Activated naive CD8-positive, alpha-beta T cell treated with anti-CD3 and anti-CD28 coated beads, Interleukin-2, amount 10 ng/mL, durations not matched to agents 7 days and 5 days (primary cell): ENCODE results near the gene ALG10B. TPM values are rescaled to one million over a fixed set of nuclear protein-coding genes. Genes with fewer than 3 reads are reported as not detected.
"Not testable (repeated sequence)": the region's sequence is repeated elsewhere in the genome, so short reads cannot be mapped to it uniquely, and the experiment has no call there.

Experiments used
- ATAC-seq: fragments of 150-1000 bp; cut with Tn5 transposase; one replicate; pipeline ENCODE4 v1.10.0; 2021; ENCODE audit warnings: low read depth, moderate library complexity
- POLR2A ChIA-PET: fragments of 350-600 bp; sonication (Branson Sonifier 250); formaldehyde crosslinking; loops from one replicate; lab custom pipeline; 2021; ENCODE audit warnings: antibody characterized with exemption; lab: Charles Lee
- DNase-seq: peaks from one replicate; pipeline ENCODE4 v3.0.0; 2021
- H3K27ac Mint-ChIP-seq: one replicate; pipeline ENCODE4 v1.8.0; 2022; ENCODE audit warnings: mild to moderate bottlenecking, mixed read lengths
- H3K27me3 Mint-ChIP-seq: one replicate; pipeline ENCODE4 v1.8.0; 2022; ENCODE audit warnings: mild to moderate bottlenecking, moderate library complexity, mixed read lengths
- H3K36me3 Mint-ChIP-seq: one replicate; pipeline ENCODE4 v1.8.0; 2021; ENCODE audit warnings: mild to moderate bottlenecking, mixed read lengths
- H3K4me1 Mint-ChIP-seq: one replicate; pipeline ENCODE4 v1.8.0; 2021; ENCODE audit warnings: mixed read lengths
- H3K4me3 Mint-ChIP-seq: one replicate; pipeline ENCODE4 v1.8.0; 2022; ENCODE audit warnings: mild to moderate bottlenecking, moderate library complexity, mixed read lengths
- H3K9me3 Mint-ChIP-seq: one replicate; pipeline ENCODE4 v1.8.0; 2021; ENCODE audit warnings: mixed read lengths
- total RNA-seq, 2 experiments: library from RNA; stranded (reverse); gene quantifications; one replicate each; pipeline ENCODE4 v1.2.3, GENCODE V29; 2021

The ALG10B gene
- total RNA-seq, 2 experiments from 2014 or later: 9.6 to 11.3 TPM

DNA sequence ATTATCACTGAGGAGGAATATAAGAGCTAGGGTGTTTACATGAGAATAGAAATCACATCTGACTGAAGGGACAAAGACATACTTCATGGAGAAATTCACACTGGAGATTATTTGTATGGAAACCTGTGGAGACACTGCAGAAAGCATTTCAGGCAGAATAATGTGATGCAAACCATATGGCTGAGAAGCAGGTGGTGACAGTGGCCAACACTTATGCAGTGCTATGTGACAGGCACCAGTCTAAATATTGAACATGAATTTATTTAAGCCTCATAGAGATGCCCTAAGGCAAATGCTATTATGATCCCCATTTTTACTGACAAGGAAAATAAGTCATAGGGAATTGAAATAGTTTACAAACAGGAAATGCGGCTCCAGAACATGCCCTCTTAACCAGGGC, 16.2 kb downstream of the ALG10B start:
- no peak for DNase-seq
- no peaks in the 10 kb centered on the region for H3K9me3 Mint-ChIP-seq
- H3K36me3 Mint-ChIP-seq: no peaks in the 10 kb centered on the region
- POLR2A ChIA-PET: no interaction called here
- no peak for ATAC-seq
- no peaks in the 10 kb centered on the region for H3K4me1 Mint-ChIP-seq
- no peak overlapping the region for H3K4me3 Mint-ChIP-seq
- no peak overlapping the region for H3K27ac Mint-ChIP-seq
- H3K27me3 Mint-ChIP-seq: no peaks in the 10 kb centered on the region

DNA sequence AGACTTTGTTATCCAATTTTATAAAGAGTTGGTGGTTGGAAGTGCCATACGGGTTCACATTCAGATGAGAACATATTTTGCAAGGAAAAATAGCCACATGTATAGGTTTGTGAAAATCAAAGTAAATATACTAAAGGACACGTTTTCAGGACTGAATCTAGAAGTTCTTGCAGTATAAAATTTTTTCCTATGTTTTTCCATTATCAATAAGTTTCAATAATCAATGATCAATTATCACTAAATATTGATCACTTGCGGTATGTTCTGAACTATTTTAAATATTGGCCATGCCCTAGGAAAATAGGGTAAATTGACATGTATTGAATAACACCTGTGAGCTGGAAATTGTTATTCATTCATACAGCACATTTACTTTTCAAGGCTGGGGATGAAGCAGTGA, 25.9 kb downstream of the ALG10B start:
- DNase-seq: no peak
- Mint-ChIP-seq H3K27ac (no peak overlapping the region), H3K4me1 (no peaks in the 10 kb centered on the region), H3K27me3 (no peaks in the 10 kb centered on the region), H3K4me3 (no peak overlapping the region), H3K36me3 (no peaks in the 10 kb centered on the region), H3K9me3 (peaks cover 3% of the 10 kb centered on the region)
- POLR2A ChIA-PET: no interaction called here
- ATAC-seq: no peak

DNA sequence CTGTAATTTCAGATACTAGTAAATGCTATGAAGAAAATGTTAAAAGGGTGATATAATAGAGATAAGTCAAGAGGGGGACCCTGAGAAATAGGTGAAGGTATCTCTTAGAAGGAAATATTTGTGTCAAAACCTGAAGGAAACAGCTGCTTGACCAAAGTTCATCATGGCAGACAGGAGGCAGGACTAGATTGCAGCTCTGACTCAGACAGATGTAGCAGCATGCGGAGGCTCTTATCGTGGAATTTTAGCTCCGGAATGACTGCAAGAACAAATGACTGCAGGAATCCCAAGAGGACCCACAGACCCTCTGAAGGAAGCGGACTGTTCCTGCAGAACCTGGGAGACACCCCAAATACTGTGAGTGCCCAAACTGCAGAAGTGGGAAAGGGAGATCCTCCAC, 26.7 kb downstream of the ALG10B start:
- H3K9me3 Mint-ChIP-seq, POLR2A ChIA-PET, H3K4me1 Mint-ChIP-seq, H3K27me3 Mint-ChIP-seq, DNase-seq, ATAC-seq, H3K27ac Mint-ChIP-seq, H3K4me3 Mint-ChIP-seq, H3K36me3 Mint-ChIP-seq: not testable (repeated sequence)

DNA sequence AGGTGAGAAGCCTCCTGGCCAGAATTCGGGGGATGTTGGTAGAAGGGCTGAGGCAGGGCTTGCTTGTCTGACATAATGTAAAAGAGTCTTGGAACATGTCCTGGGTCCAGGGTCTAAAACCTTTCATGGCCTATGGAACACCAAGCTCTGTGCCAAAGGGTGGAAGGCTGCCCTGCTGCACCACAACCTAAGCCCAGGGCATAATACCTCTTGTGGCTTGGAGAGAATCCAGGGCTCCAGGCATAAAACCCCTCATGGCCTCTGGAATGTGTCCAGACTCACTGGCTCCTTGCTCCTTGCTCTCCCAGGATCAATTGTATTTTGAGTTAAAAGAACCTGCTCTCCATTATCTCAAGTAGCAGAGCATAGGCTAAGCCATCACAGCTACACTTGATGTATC, 27.3 kb downstream of the ALG10B start:
- DNase-seq, H3K27me3 Mint-ChIP-seq, H3K4me1 Mint-ChIP-seq, H3K4me3 Mint-ChIP-seq, POLR2A ChIA-PET, H3K9me3 Mint-ChIP-seq, ATAC-seq, H3K27ac Mint-ChIP-seq, H3K36me3 Mint-ChIP-seq: not testable (repeated sequence)

DNA sequence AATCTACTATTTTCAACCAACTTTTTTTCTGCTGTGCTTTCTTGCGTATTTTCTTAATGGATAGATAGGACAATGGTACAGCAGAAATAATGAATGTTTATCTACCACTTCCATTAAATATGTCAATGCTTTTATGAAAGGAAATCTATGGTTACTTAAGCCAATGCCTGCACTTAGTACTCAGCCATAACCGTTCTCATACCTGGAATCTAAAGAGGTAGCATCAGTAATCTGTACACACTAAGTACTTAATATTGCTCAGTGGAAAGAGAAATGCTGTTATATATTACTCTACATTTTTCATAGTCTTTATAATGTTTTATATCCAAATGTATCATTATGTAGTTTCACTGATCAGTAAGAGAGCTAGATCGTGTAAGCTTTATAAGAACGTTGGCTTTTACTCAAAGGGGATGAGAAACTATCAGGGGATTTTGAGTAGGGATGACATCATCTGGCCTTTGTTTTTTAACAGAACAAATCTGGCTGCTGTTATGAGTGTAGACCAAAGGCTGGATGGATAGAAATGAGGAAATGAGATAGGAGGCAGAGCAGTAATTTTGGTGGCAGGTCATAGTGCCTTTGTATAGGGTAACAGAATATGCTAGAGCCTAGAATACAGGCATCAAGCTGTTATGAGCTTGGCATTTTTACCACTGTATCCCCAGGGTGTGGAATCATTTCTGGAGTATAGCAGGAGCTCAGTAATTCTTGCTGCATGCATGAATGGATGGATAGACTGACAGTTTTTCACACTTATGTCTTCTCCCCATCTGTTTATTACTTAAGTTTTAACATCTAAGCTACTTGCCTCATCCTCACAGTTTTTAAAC, 34.0 kb downstream of the ALG10B start:
- H3K4me3 Mint-ChIP-seq: no peak overlapping the region
- H3K27ac Mint-ChIP-seq: no peak overlapping the region

DNA sequence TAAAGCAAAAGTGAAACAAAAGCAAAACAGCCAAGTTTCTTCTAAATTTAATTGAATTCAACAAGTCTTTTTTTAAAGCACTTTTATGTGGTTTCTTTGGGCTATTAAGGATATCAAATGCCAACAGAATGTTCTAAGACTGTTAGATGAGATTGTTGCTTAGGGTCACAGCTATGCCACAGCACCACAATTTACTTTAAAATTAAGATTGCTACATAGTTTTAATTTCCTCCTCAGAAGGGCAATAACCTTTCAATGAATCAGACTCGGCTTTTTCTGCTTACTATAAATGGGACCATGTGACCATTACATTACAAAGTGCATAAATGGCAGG, 34.6 kb downstream of the ALG10B start:
- H3K36me3 Mint-ChIP-seq, H3K9me3 Mint-ChIP-seq, H3K4me1 Mint-ChIP-seq, DNase-seq, H3K27ac Mint-ChIP-seq, POLR2A ChIA-PET, H3K27me3 Mint-ChIP-seq, ATAC-seq: not testable (repeated sequence)
- peak overlapping the region; percentile 52 for H3K4me3 Mint-ChIP-seq

More for the DNA sequence above, 34.0 kb downstream of the ALG10B start:
- H3K36me3 Mint-ChIP-seq: no peaks in the 10 kb centered on the region
- ATAC-seq: no peak
- POLR2A ChIA-PET: no interaction called here
- no peaks in the 10 kb centered on the region for H3K27me3 Mint-ChIP-seq
- no peaks in the 10 kb centered on the region for H3K9me3 Mint-ChIP-seq
- H3K4me1 Mint-ChIP-seq: peaks cover 6% of the 10 kb centered on the region
- DNase-seq: no peak

DNA sequence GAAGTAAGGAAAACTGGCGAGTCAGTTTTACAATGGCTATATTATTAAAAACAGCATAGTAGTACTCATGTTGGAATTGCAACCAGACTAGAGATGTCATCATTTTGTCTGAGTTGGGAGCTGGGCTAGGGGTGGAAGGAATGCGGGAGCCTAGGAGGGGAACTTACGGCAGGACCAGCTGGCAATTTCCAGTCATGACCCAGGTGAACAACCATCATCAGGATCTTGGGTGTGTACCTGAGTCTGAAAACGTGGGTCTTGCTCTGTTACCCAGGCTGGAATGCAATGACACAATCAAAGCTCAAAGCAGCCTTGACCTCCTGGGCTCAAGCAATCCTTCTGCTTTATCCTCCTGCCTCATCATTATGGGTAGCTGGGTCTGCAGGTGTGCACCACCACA, 50.9 kb downstream of the ALG10B start:
- H3K27ac Mint-ChIP-seq: no peak overlapping the region
- H3K27me3 Mint-ChIP-seq: no peaks in the 10 kb centered on the region
- no peak for ATAC-seq
- no peak overlapping the region for H3K4me3 Mint-ChIP-seq
- POLR2A ChIA-PET: no interaction called here
- no peaks in the 10 kb centered on the region for H3K4me1 Mint-ChIP-seq
- H3K36me3 Mint-ChIP-seq: no peaks in the 10 kb centered on the region
- DNase-seq: no peak
- H3K9me3 Mint-ChIP-seq: no peaks in the 10 kb centered on the region

DNA sequence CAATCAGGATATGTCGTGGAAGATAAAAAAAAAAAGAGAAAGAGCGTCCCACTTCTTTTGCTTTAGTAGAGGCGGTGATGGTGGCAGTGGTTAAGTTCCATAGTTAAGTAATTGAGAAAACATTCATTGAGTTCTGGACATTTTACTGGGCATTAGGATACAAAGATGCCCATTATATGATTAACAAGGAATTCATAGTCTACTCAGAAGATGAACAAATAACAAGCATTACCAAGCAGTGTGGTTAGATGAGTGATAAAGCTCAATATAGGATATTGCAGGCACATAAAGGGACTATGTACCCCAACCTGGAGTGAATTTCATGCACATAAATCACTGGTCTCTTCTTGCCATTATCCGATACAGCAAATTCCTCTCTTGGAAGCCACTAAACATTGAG, 53.7 kb downstream of the ALG10B start:
- Mint-ChIP-seq H3K27ac (no peak overlapping the region), H3K4me1 (no peaks in the 10 kb centered on the region), H3K27me3 (no peaks in the 10 kb centered on the region), H3K36me3 (no peaks in the 10 kb centered on the region), H3K4me3 (no peak overlapping the region), H3K9me3 (no peaks in the 10 kb centered on the region)
- POLR2A ChIA-PET: no interaction called here
- no peak for DNase-seq
- no peak for ATAC-seq

DNA sequence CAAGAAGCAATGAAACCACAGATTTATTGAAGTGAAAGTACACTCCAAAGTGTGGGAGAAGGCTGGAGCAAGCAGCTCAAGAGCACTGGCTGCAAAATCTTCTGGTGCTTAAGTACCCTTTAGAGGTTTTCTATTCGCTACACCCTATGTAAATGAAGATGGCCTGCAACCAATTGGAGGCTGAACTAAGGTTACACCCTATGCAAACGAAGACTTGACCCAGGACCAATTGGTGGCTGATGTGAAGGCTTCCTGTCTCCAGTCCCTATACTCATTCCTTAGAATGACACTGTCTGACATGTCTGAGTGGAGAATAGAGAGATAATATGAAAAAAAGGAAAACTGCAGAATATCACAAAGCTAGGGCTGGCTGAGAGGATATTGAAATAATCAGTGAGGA, 57.2 kb downstream of the ALG10B start:
- Mint-ChIP-seq H3K4me3 (no peak overlapping the region), H3K27ac (no peak overlapping the region), H3K9me3 (peaks cover 3% of the 10 kb centered on the region), H3K4me1 (no peaks in the 10 kb centered on the region), H3K36me3 (no peaks in the 10 kb centered on the region), H3K27me3 (no peaks in the 10 kb centered on the region)
- no peak for ATAC-seq
- POLR2A ChIA-PET: no interaction called here
- no peak for DNase-seq

DNA sequence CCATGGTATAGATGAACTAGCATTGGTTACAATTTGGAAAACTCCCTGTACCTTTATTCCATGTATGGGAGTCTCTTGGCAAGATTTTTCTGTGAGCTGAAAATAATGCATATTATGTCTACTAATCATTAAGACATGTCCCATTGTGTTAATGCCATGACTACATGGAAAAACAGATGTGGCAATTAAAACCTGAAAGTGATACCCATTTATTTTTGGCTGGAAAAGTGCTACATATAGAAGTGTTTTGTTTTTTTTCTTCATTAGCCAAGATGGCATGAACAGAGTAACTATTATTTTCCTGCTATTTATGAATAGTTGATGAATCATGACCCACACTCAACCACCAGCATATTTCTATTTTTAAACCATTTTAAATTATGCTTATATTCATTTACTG, 58.2 kb downstream of the ALG10B start:
- H3K27me3 Mint-ChIP-seq: no peaks in the 10 kb centered on the region
- peaks cover 3% of the 10 kb centered on the region for H3K9me3 Mint-ChIP-seq
- H3K4me3 Mint-ChIP-seq: no peak overlapping the region
- POLR2A ChIA-PET: no interaction called here
- ATAC-seq (no peak), DNase-seq (no peak)
- H3K36me3 Mint-ChIP-seq: no peaks in the 10 kb centered on the region
- no peak overlapping the region for H3K27ac Mint-ChIP-seq
- no peaks in the 10 kb centered on the region for H3K4me1 Mint-ChIP-seq
